Ramos (cell line): ENCODE measurements around the gene DHX15.

Experiments
- in situ Hi-C: fragments of 300-500 bp; cut with MboI; formaldehyde crosslinking; loops from one replicate; pipeline ENCODE4 v1.14.3; 2022; ENCODE audit warnings: low sequenced_read_pairs; ENCODE audit not compliant: unreplicated experiment

Gene DHX15

GRCh38 chr4:24496597-24496996 lies 87.8 kb downstream of the DHX15 start:
- in situ Hi-C loops, result no loop called here

- in situ Hi-C loops, result no loop called here
These were observed 89.0 kb downstream of the DHX15 start for GRCh38 chr4:24495388-24495787.

- in situ Hi-C loops, result loop anchor here (10.0 kb wide), 1 partner anchor 195 kb away; no protein-coding TSS in a partner anchor
These were observed 94.5 kb downstream of the DHX15 start for GRCh38 chr4:24489870-24490269.

GRCh38 chr4:24488399-24489164 lies 95.8 kb downstream of the DHX15 start:
- in situ Hi-C loops, result loop anchor here (10.0 kb wide), 1 partner anchor 196 kb away; no protein-coding TSS in a partner anchor

- in situ Hi-C loops, result loop anchor here (10.0 kb wide), 1 partner anchor 202 kb away; no protein-coding TSS in a partner anchor
These were observed 101.5 kb downstream of the DHX15 start for GRCh38 chr4:24482871-24483270.

GRCh38 chr4:24477919-24478318 lies 106.4 kb downstream of the DHX15 start:
- in situ Hi-C loops, result no loop called here
